SK-N-SH (cell line): ENCODE results near the gene KRT20.

Source experiments
- ELF1 ChIP-seq: IDR thresholded peaks from 2 replicates; pipeline ENCODE4 v1.4.0; 2012
- TCF12 ChIP-seq: IDR thresholded peaks from 2 replicates; pipeline ENCODE4 v1.4.0; 2012
- TF ChIP-seq, protein P1 (sequence below): fragments of 200-600 bp; sonication (generic); IDR thresholded peaks from 2 replicates; pipeline ENCODE4 v1.6.1; 2017; ENCODE audit warnings: antibody characterized with exemption, mild to moderate bottlenecking, moderate library complexity

DNA sequence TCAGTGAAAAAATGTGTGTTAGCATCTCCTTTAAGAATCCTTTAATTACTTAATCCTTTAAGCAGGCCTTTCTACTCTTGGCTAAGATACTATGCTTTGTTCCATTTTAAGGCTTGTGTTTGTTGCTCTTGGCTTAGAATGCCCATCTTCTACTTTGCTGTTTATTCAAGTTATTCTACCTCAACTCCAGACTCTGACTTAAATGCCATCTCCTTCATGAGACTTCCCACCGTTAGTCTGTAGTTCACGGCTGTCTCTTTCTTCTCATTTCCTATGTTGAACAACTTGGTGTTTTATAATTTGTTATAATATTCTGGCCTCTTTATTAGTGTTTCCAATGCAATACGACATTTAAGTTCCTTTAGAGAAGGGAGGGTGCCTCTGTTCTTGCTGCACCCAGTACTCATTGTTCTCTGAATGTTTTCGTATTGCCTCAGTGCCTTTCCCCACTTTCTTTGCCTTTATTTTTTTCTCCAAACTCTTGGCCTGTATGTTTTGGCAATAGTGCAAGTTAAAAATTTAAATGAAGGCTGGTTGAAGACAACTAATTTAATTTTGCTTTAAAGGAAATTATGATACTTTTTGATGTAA is 56.5 kb downstream of the KRT20 start:
- TF ChIP-seq TCF12 (no peak), ELF1 (no peak)
- TF ChIP-seq, protein P1, sequence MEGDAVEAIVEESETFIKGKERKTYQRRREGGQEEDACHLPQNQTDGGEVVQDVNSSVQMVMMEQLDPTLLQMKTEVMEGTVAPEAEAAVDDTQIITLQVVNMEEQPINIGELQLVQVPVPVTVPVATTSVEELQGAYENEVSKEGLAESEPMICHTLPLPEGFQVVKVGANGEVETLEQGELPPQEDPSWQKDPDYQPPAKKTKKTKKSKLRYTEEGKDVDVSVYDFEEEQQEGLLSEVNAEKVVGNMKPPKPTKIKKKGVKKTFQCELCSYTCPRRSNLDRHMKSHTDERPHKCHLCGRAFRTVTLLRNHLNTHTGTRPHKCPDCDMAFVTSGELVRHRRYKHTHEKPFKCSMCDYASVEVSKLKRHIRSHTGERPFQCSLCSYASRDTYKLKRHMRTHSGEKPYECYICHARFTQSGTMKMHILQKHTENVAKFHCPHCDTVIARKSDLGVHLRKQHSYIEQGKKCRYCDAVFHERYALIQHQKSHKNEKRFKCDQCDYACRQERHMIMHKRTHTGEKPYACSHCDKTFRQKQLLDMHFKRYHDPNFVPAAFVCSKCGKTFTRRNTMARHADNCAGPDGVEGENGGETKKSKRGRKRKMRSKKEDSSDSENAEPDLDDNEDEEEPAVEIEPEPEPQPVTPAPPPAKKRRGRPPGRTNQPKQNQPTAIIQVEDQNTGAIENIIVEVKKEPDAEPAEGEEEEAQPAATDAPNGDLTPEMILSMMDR, result no peak
